ENCODE data around the gene CEP162.
"Not testable (repeated sequence)": the region's sequence is repeated elsewhere in the genome, so short reads cannot be mapped to it uniquely, and the experiment has no call there.

The CEP162 gene

DNA sequence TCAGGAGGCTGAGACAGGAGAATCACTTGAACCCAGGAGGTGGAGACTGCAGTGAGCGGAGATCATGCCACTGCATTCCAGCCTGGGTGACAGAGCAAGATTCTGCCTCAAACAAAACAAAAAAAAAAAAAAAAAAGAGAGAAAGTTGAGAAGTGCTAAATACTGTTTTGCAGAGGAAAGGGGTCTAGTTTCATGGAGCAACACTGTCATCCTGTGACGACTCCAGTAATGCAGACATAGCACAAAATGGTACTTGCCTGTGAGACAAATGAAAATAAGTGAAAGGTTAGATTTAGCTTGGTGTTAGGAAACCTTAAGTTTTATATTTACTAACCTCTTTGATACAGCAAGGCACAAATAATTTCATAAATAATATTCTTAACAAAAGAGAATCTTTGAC, 29.7 kb downstream of the CEP162 start:
- ATAC-seq (ENCODE audit: low read depth): no peak
- H3K9me3 ChIP-seq (ENCODE audit: severe bottlenecking): no peaks in the 10 kb centered on the region
- TF ChIP-seq CTCF (IDR thresholded peaks at IDR 0.05; ENCODE audit: poor library complexity, severe bottlenecking): peak; percentile 7
- no peaks in the 10 kb centered on the region for H3K27me3 ChIP-seq (ENCODE audit: insufficient read depth, poor library complexity, severe bottlenecking)
- no peak overlapping the region for H3K4me3 ChIP-seq (ENCODE audit: severe bottlenecking)
- H3K36me3 ChIP-seq (ENCODE audit: low read depth): peaks cover 13% of the 10 kb centered on the region
- H3K27ac ChIP-seq (ENCODE audit: poor library complexity, severe bottlenecking): no peak overlapping the region
- peaks cover 13% of the 10 kb centered on the region for H3K4me1 ChIP-seq (ENCODE audit: insufficient read depth, poor library complexity, severe bottlenecking)
- no peak for DNase-seq (ENCODE audit: low spot score)

- Histone ChIP-seq H3K4me3 (ENCODE audit: severe bottlenecking) (no peak overlapping the region), H3K36me3 (ENCODE audit: low read depth) (peaks cover 16% of the 10 kb centered on the region), H3K4me1 (ENCODE audit: insufficient read depth, poor library complexity, severe bottlenecking) (peaks cover 15% of the 10 kb centered on the region), H3K9me3 (ENCODE audit: severe bottlenecking) (no peaks in the 10 kb centered on the region), H3K27ac (ENCODE audit: poor library complexity, severe bottlenecking) (peak overlapping the region; percentile 50), H3K27me3 (ENCODE audit: insufficient read depth, poor library complexity, severe bottlenecking) (no peaks in the 10 kb centered on the region)
- ATAC-seq (ENCODE audit: low read depth) (peak; percentile 89), DNase-seq (ENCODE audit: low spot score) (no peak)
- no peak for TF ChIP-seq CTCF (IDR thresholded peaks at IDR 0.05; ENCODE audit: poor library complexity, severe bottlenecking)
Measured at GRCh38 chr6:84193114-84193708, 34.2 kb downstream of the CEP162 start.

- no peak for ATAC-seq (ENCODE audit: low read depth)
- Histone ChIP-seq H3K4me1 (ENCODE audit: insufficient read depth, poor library complexity, severe bottlenecking) (peaks cover 15% of the 10 kb centered on the region), H3K9me3 (ENCODE audit: severe bottlenecking) (no peaks in the 10 kb centered on the region), H3K27me3 (ENCODE audit: insufficient read depth, poor library complexity, severe bottlenecking) (no peaks in the 10 kb centered on the region), H3K36me3 (ENCODE audit: low read depth) (peaks cover 16% of the 10 kb centered on the region), H3K4me3 (ENCODE audit: severe bottlenecking) (no peak overlapping the region), H3K27ac (ENCODE audit: poor library complexity, severe bottlenecking) (no peak overlapping the region)
- TF ChIP-seq CTCF (IDR thresholded peaks at IDR 0.05; ENCODE audit: poor library complexity, severe bottlenecking): no peak
- DNase-seq (ENCODE audit: low spot score): no peak
Measured at GRCh38 chr6:84191802-84192201, 35.6 kb downstream of the CEP162 start.

DNA sequence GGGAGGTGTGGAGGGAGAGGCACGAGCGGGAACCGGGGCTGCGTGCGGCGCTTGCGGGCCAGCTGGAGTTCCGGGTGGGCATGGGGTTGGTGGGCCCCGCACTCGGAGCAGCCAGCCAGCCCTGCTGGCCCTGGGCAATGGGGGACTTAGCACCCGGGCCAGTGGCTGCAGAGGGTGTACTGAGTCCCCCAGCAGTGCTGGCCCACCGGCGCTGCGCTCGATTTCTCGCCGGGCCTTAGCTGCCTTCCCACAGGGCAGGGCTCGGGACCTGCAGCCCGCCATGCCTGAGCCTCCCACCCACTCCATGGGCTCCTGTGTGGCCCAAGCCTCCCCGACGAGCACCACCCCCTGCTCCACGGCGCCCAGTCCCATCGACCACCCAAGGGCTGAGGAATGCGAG, 38.1 kb downstream of the CEP162 start:
- H3K27me3 ChIP-seq (ENCODE audit: insufficient read depth, poor library complexity, severe bottlenecking); DNase-seq (ENCODE audit: low spot score); ATAC-seq (ENCODE audit: low read depth); H3K9me3 ChIP-seq (ENCODE audit: severe bottlenecking); H3K4me3 ChIP-seq (ENCODE audit: severe bottlenecking); H3K27ac ChIP-seq (ENCODE audit: poor library complexity, severe bottlenecking): not testable (repeated sequence)
- Histone ChIP-seq H3K4me1 (ENCODE audit: insufficient read depth, poor library complexity, severe bottlenecking) (peaks cover 15% of the 10 kb centered on the region), H3K36me3 (ENCODE audit: low read depth) (peaks cover 21% of the 10 kb centered on the region)

- Histone ChIP-seq H3K4me1 (ENCODE audit: insufficient read depth, poor library complexity, severe bottlenecking) (no peaks in the 10 kb centered on the region), H3K4me3 (ENCODE audit: severe bottlenecking) (no peak overlapping the region), H3K27me3 (ENCODE audit: insufficient read depth, poor library complexity, severe bottlenecking) (no peaks in the 10 kb centered on the region), H3K27ac (ENCODE audit: poor library complexity, severe bottlenecking) (no peak overlapping the region), H3K9me3 (ENCODE audit: severe bottlenecking) (no peaks in the 10 kb centered on the region), H3K36me3 (ENCODE audit: low read depth) (peaks cover 8% of the 10 kb centered on the region; the same call in 1 of the 2 replicates)
- TF ChIP-seq CTCF (IDR thresholded peaks at IDR 0.05; ENCODE audit: poor library complexity, severe bottlenecking): no peak
- DNase-seq (ENCODE audit: low spot score): no peak
- no peak for ATAC-seq (ENCODE audit: low read depth)
Measured at GRCh38 chr6:84183430-84183829, 44.0 kb downstream of the CEP162 start.

Data from RWPE2 (cell line).